ENCODE measurements around the gene TBX1. TPM values are rescaled to one million over a fixed set of nuclear protein-coding genes. Genes with fewer than 3 reads are reported as not detected.

TBX1 gene
- total RNA-seq, 1 donor from 2014 or later, result 5.9 TPM

DNA sequence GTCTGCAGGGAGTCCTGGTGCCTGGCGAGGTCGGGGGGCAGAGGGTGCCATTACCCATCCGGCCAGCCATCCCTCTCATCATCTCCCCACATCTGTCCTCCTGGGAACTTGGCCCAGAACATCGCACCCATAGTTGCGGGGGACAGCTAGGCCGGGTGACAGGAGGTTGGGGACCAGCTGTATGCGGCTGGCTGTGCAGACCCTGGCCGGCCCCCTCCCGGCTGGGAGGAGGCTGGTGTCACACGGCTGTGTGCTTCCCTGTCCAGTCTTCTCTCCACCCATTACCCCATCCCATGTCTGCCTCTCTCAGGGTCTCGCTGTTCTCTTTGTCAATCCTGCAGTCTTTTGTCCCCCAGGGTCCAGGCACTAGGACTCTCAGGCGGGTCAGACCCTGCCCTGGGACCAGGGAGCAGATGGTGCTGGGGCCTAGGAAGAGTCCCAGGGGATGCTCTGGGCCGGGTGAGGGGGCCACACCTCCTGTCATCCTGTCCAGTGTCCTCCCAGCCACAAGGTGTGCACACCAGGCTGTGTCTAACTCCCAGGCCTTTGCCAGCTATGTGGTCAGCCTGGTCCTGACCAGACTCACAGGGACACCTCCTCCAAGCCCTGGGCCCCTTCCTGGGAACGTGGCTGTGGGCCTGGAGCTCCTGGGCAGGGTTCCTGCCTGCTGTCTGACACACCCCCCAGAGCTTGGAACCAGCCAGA is 6.4 kb upstream of the TBX1 start:
- Mint-ChIP-seq H3K27ac (no peak overlapping the region), H3K4me1 (ENCODE audit: low read depth) (peaks cover 9% of the 10 kb centered on the region), H3K27me3 (peaks cover 55% of the 10 kb centered on the region), H3K36me3 (ENCODE audit: insufficient read depth) (no peaks in the 10 kb centered on the region), H3K4me3 (ENCODE audit: low read depth) (no peak overlapping the region), H3K9me3 (ENCODE audit: low read depth) (no peaks in the 10 kb centered on the region)
- DNase-seq (ENCODE audit: low spot score, unreplicated experiment), result no peak
- no peak for TF ChIP-seq CTCF (IDR thresholded peaks at IDR 0.05; ENCODE audit: unreplicated experiment)

DNA sequence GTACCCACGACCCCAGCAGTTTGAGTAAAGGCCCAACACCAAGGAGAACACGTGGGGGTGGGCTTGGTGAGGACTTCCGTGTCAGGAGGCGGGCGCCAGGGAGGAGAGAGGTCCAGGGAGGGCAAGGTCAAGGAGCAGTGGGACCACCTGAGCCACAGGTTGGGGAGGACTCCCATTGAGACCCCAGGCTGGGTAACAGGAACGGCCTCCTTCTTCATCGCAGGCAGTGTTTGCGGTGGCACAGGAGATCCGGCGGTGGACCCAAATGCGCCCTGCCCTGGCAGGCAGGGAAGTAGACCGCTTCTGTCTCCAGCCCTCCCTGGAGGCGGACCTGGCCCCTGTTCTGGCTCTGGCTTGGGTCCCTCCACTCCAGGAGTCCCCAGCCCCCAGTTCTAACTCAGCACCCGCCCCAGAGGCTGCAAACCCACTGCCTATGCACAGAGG is 5.9 kb upstream of the TBX1 start:
- TF ChIP-seq CTCF (IDR thresholded peaks at IDR 0.05; ENCODE audit: unreplicated experiment), result no peak
- Mint-ChIP-seq H3K27me3 (peaks cover 60% of the 10 kb centered on the region), H3K36me3 (ENCODE audit: insufficient read depth) (no peaks in the 10 kb centered on the region), H3K27ac (no peak overlapping the region), H3K9me3 (ENCODE audit: low read depth) (no peaks in the 10 kb centered on the region), H3K4me1 (ENCODE audit: low read depth) (peaks cover 9% of the 10 kb centered on the region), H3K4me3 (ENCODE audit: low read depth) (no peak overlapping the region)
- no peak for DNase-seq (ENCODE audit: low spot score, unreplicated experiment)

- no peaks in the 10 kb centered on the region for H3K36me3 Mint-ChIP-seq (ENCODE audit: insufficient read depth)
- peaks cover 65% of the 10 kb centered on the region for H3K27me3 Mint-ChIP-seq
- no peak for DNase-seq (ENCODE audit: low spot score, unreplicated experiment)
- H3K4me1 Mint-ChIP-seq (ENCODE audit: low read depth), result peaks cover 13% of the 10 kb centered on the region
- no peaks in the 10 kb centered on the region for H3K9me3 Mint-ChIP-seq (ENCODE audit: low read depth)
- H3K27ac Mint-ChIP-seq, result no peak overlapping the region
- H3K4me3 Mint-ChIP-seq (ENCODE audit: low read depth), result no peak overlapping the region
- TF ChIP-seq CTCF (IDR thresholded peaks at IDR 0.05; ENCODE audit: unreplicated experiment), result no peak
Measured at GRCh38 chr22:19755145-19755710, 5.3 kb upstream of the TBX1 start.

DNA sequence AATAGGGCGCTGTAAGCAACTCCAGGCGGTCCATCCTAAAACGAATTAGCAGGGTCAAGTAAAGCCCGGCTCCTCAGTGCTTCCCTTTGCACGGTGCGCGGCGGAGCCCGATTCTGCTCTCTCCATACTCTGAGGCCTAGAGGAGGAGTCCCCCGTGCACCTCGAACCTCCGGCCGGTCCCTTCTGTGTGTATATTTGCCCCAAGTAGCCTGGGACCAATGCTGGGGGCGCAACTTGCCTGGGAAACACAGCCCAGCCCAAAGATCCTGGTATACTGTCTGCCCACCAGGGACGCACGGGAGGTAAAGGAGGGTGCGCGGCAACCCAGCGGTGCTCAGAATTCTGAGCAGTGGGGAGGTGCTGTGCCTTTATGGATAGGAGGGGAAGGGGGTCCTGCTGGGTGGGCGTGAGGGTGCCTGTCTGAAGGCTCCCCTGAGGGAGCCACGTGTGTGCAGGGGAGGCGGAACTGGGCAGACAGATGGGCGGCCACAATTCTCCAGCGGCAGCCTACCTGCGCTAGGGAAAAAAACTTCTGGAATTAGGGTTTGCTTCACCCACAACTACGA is 4.8 kb upstream of the TBX1 start:
- TF ChIP-seq CTCF (IDR thresholded peaks at IDR 0.05; ENCODE audit: unreplicated experiment), result no peak
- DNase-seq (ENCODE audit: low spot score, unreplicated experiment), result no peak
- Mint-ChIP-seq H3K36me3 (ENCODE audit: insufficient read depth) (no peaks in the 10 kb centered on the region), H3K27ac (no peak overlapping the region), H3K4me1 (ENCODE audit: low read depth) (peaks cover 12% of the 10 kb centered on the region), H3K4me3 (ENCODE audit: low read depth) (no peak overlapping the region), H3K27me3 (peaks cover 67% of the 10 kb centered on the region), H3K9me3 (ENCODE audit: low read depth) (no peaks in the 10 kb centered on the region)

- H3K4me1 Mint-ChIP-seq (ENCODE audit: low read depth), result peaks cover 7% of the 10 kb centered on the region
- H3K27me3 Mint-ChIP-seq, result peaks cover 68% of the 10 kb centered on the region
- H3K27ac Mint-ChIP-seq, result no peak overlapping the region
- H3K4me3 Mint-ChIP-seq (ENCODE audit: low read depth), result no peak overlapping the region
- TF ChIP-seq CTCF (IDR thresholded peaks at IDR 0.05; ENCODE audit: unreplicated experiment), result peak; percentile 56
- no peaks in the 10 kb centered on the region for H3K36me3 Mint-ChIP-seq (ENCODE audit: insufficient read depth)
- no peaks in the 10 kb centered on the region for H3K9me3 Mint-ChIP-seq (ENCODE audit: low read depth)
- DNase-seq (ENCODE audit: low spot score, unreplicated experiment), result peak; percentile 53
Measured at GRCh38 chr22:19756288-19757128, 4.1 kb upstream of the TBX1 start.

Measured in progenitor cell of endocrine pancreas (in vitro differentiated cells).